Progenitor cell of endocrine pancreas (in vitro differentiated cells): Measurements from ENCODE around the gene MEGF6. TPM values are rescaled to one million over a fixed set of nuclear protein-coding genes. Genes with fewer than 3 reads are reported as not detected.

Source experiments
- DNase-seq: peaks from one replicate; pipeline ENCODE4 v3.0.0; 2021; ENCODE audit warnings: low spot score; ENCODE audit not compliant: unreplicated experiment
- H3K27ac Mint-ChIP-seq: 2 replicates; pipeline ENCODE4 v1.8.0; 2021; ENCODE audit warnings: mild to moderate bottlenecking, moderate library complexity, mixed read lengths
- H3K27me3 Mint-ChIP-seq: 2 replicates; pipeline ENCODE4 v1.8.0; 2021; ENCODE audit warnings: mixed read lengths
- H3K36me3 Mint-ChIP-seq: 2 replicates; pipeline ENCODE4 v1.8.0; 2022; ENCODE audit warnings: mixed read lengths; ENCODE audit not compliant: insufficient read depth
- H3K4me1 Mint-ChIP-seq: 2 replicates; pipeline ENCODE4 v1.8.0; 2021; ENCODE audit warnings: low read depth, mixed read lengths
- H3K4me3 Mint-ChIP-seq: 2 replicates; pipeline ENCODE4 v1.8.0; 2021; ENCODE audit warnings: low read depth, mild to moderate bottlenecking, moderate library complexity, mixed read lengths
- H3K9me3 Mint-ChIP-seq: 2 replicates; pipeline ENCODE4 v1.8.0; 2021; ENCODE audit warnings: low read depth, mixed read lengths
- total RNA-seq: library from RNA; stranded (reverse); gene quantifications from 2 replicates; pipeline ENCODE4 v1.2.1, GENCODE V29; 2021
- TF ChIP-seq, protein P1 (sequence below): fragments of 200-600 bp; sonication (generic); IDR thresholded peaks from one replicate; pipeline ENCODE4 v1.5.0; 2021; ENCODE audit warnings: antibody characterized with exemption, mild to moderate bottlenecking; ENCODE audit not compliant: unreplicated experiment

Gene MEGF6
- total RNA-seq, 1 donor from 2014 or later: 83.8 TPM

GRCh38 chr1:3510956-3511250 is 100.4 kb downstream of the MEGF6 start:
- no peaks in the 10 kb centered on the region for H3K27me3 Mint-ChIP-seq
- H3K27ac Mint-ChIP-seq: no peak overlapping the region
- H3K4me3 Mint-ChIP-seq: no peak overlapping the region
- DNase-seq: no peak
- no peaks in the 10 kb centered on the region for H3K9me3 Mint-ChIP-seq
- TF ChIP-seq, protein P1, sequence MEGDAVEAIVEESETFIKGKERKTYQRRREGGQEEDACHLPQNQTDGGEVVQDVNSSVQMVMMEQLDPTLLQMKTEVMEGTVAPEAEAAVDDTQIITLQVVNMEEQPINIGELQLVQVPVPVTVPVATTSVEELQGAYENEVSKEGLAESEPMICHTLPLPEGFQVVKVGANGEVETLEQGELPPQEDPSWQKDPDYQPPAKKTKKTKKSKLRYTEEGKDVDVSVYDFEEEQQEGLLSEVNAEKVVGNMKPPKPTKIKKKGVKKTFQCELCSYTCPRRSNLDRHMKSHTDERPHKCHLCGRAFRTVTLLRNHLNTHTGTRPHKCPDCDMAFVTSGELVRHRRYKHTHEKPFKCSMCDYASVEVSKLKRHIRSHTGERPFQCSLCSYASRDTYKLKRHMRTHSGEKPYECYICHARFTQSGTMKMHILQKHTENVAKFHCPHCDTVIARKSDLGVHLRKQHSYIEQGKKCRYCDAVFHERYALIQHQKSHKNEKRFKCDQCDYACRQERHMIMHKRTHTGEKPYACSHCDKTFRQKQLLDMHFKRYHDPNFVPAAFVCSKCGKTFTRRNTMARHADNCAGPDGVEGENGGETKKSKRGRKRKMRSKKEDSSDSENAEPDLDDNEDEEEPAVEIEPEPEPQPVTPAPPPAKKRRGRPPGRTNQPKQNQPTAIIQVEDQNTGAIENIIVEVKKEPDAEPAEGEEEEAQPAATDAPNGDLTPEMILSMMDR: no peak
- no peaks in the 10 kb centered on the region for H3K36me3 Mint-ChIP-seq
- no peaks in the 10 kb centered on the region for H3K4me1 Mint-ChIP-seq

- Mint-ChIP-seq H3K27me3 (no peaks in the 10 kb centered on the region), H3K27ac (no peak overlapping the region)
Observed at GRCh38 chr1:3510136-3510955, 101.0 kb downstream of the MEGF6 start.

GRCh38 chr1:3509721-3510120 is 101.6 kb downstream of the MEGF6 start:
- no peak for DNase-seq
- H3K27me3 Mint-ChIP-seq: no peaks in the 10 kb centered on the region
- no peaks in the 10 kb centered on the region for H3K9me3 Mint-ChIP-seq
- H3K4me1 Mint-ChIP-seq: no peaks in the 10 kb centered on the region
- TF ChIP-seq, protein P1: no peak
- no peak overlapping the region for H3K4me3 Mint-ChIP-seq
- no peak overlapping the region for H3K27ac Mint-ChIP-seq
- H3K36me3 Mint-ChIP-seq: no peaks in the 10 kb centered on the region

More at GRCh38 chr1:3510136-3510955, 101.0 kb downstream of the MEGF6 start:
- H3K9me3 Mint-ChIP-seq: no peaks in the 10 kb centered on the region
- DNase-seq: no peak
- no peaks in the 10 kb centered on the region for H3K4me1 Mint-ChIP-seq
- no peak overlapping the region for H3K4me3 Mint-ChIP-seq
- H3K36me3 Mint-ChIP-seq: no peaks in the 10 kb centered on the region
- TF ChIP-seq, protein P1: no peak

DNA sequence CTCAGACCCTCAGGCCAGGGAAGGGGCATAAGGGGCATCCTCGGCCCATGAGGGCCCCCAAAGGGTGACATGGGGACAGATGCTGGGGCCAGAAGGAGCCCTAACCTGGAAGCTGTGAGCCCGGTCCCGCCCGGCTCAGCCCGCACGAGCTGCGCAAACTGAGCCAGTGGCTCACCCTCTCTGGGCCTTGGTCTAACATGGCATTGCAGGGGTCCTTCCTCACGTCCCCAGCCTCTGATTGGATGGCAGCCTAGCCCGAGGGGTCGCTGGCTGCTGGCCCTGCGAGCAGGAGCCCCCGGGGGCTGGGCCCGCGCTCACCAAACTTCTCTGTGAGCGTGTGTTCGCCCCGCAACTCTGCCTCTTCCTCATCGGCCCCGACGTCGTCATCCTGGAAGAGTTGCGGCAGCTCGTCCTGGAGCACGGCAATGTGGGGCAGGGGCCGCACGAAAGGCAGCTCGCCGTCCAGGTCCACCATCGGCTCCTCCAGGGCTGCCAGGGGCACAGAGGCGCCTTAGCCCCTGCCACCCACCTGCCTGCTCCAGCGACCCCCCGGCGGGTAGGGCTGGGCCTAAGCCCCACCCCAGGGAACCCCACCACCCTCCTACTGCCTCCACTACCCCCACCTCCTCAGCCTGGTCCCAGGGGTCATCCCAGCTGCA is 102.4 kb downstream of the MEGF6 start:
- Mint-ChIP-seq H3K4me3 (no peak overlapping the region), H3K27me3 (no peaks in the 10 kb centered on the region), H3K9me3 (no peaks in the 10 kb centered on the region), H3K36me3 (no peaks in the 10 kb centered on the region), H3K4me1 (no peaks in the 10 kb centered on the region), H3K27ac (no peak overlapping the region)
- TF ChIP-seq, protein P1: no peak
- no peak for DNase-seq

GRCh38 chr1:3507636-3508275 is 103.6 kb downstream of the MEGF6 start:
- H3K4me1 Mint-ChIP-seq: no peaks in the 10 kb centered on the region
- no peaks in the 10 kb centered on the region for H3K36me3 Mint-ChIP-seq
- no peak overlapping the region for H3K4me3 Mint-ChIP-seq
- no peak for DNase-seq
- TF ChIP-seq, protein P1: no peak
- no peak overlapping the region for H3K27ac Mint-ChIP-seq
- H3K27me3 Mint-ChIP-seq: no peaks in the 10 kb centered on the region
- H3K9me3 Mint-ChIP-seq: no peaks in the 10 kb centered on the region
